HG02884 (cell line): ENCODE data around the gene RIOK1.
"Not testable (repeated sequence)": the region's sequence is repeated elsewhere in the genome, so short reads cannot be mapped to it uniquely, and the experiment has no call there.

ENCODE experiments used
- ATAC-seq: cut with Tn5 transposase; IDR thresholded peaks from one replicate; pipeline ENCODE4 v1.9.1; 2021; ENCODE audit warnings: mild to moderate bottlenecking, moderate library complexity; ENCODE audit not compliant: unreplicated experiment

The RIOK1 gene

DNA sequence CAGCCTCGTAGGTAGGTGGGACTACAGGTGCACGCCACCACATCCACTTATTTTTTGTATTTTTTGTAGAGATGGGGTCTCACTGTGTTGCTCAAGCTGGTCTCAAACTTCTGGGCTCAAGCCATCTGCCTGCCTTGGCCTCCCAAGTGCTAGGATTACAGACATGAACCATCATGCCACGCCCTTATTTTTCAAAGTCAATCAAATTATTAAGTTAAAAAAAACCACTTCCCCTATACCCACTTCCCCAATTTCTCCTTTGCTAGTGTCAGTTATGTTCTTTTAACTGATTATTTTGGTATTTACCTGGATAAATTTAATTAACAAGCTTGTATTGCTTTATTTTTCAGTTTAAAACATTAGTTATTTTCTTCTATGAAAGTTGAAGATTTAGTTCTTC, 49.6 kb downstream of the RIOK1 start:
- ATAC-seq, result no peak

DNA sequence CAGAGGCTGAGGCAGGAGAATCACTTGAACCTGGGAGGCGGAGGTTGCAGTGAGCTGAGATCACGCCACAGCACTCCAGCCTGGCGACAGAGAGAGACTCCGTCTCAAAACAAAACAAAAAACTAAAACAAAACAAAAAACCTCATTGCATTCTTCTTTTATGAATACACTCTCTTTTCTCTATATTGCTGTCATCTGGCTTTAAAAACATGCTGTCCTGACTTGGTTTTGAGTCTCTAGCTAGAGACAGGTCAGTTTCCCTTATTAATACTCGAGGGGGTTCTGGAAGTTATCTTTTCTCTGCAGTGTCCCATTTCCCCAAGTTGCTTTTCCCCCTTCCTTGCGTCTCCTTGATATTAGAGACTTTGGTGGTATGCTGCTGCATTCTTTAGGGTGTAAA, 50.9 kb downstream of the RIOK1 start:
- no peak for ATAC-seq

DNA sequence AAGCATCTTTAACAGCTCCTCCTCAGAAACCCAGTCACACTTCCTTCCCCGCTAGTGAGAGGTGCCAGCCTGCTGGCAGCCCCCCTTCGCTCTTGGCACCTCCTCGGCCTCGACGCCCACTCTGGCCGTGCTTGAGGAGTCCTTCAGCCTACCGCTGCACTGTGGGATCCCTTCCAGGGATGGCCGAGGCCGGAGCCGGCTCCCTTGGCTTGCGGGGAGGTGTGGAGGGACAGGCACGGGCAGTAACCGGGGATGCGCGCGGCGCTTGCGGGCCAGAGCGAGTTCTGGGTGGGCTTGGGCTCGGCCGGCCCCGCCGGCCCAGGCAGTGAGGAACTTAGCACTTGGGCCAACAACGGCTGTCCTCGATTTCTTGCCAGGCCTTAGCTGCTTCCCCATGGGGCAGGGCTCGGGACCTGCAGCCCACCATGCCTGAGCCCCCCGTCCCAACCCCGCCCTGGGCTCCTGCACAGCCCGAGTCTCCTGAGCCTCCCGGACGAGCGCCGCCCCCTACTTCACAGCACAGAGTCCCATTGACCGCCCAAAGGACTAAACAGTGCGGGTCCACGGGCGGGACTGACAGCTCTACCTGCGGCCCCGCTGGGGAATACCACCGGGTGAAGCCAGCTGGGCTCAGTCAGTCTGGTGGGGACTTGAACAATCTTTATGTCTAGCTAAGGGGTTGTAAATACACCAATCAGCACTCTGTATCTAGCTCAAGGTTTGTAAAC, 51.6 kb downstream of the RIOK1 start:
- ATAC-seq, result no peak

GRCh38 chr6:7442467-7442866, 52.9 kb downstream of the RIOK1 start:
- ATAC-seq, result no peak

DNA sequence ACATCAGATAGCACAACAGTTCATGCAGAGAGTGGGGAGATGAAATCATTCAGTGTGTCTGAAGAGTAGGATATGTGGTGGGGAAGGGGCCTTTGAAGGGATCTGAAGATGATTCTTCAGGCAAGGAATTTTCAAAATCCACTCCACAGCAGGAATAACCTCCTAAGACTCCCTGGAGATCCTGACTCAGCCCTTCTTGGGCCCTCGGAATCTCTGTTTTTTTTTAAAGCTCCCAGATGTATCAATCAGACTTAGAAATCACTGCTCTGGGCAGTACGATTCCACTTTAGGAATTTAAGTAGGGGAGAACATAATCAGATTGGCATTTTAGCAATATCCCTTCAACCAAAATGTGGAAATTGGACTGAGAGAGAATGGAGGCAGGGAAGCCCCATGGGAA, 55.5 kb downstream of the RIOK1 start:
- ATAC-seq, result no peak

DNA sequence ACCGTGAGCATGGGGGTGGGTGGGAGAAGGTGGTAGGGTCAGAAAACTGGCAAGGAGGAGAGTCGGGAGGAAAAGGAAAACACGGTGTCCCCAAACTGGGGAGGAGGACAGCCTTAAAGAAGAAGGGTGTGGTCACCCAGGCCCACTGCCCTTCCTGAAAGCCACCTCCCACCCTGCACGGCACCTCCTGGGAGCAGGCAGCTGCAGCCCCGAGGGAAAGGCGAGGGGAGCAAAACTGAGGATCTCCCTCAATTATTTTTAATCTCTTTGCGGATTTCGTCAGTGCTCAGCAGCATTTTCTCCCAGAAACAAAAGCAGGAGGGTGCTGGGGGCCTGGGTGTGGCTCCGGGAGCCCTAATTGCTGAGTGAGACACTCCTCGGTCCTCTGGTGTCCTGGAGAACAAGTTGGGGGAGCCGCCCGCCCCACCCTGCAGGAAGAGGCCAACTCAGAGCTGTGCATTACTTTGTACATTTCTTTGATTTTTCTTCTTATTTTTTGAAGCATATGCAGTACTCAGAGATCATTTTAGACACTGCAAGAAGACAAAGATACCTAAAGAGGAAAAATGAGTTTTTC, 56.4 kb downstream of the RIOK1 start:
- no peak for ATAC-seq

DNA sequence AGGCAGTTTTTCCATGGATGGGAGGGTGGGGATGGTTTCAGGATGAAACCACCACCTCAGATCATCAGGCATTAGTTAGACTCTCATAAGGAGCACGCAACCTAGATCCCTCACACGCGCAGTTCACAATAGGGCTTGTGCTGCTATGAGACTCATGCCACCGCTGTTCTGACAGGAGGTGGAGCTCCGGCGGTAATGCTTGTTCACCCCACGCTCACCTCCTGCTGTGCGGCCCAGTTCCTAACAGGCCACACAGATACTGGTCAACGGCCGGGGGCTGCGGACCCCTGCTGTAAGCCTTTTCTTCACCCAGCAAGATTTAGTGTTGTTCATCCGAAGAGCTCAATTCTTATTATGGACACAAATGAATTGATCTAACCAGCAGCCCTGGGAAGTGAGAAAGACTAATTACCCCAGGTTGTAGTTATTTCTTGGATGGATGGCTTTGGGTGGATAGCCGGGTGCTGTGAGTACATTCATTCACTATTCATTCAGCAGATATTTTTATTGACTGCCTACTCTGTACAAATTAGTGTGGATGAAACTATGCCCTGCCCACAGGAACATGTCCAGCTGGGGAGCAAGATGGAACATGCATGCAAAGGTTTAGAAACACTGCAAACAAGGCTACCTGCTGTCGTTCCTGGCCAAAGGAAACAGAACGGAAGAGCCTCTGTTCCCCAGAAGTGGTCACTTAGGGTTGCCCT, 57.2 kb downstream of the RIOK1 start:
- no peak for ATAC-seq

DNA sequence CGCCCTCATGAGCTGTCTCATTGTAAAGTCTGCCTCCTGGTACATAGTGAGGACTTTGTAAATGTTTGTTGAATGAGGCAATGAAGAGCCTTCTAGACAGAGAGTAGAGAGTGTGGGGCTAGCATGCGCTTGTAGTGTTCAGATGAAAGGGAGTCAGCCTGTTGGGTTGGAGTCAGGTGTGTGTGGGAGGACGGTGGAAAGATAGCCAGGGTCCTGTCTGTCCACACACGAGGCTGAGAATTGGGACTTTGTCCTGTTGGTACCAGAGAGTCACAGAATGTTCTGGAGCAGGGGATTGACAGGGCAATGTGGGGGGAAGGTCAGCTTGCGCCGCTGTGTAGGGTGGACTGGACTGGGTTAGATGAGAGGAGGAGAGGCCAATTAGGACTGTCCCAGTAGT, 58.6 kb downstream of the RIOK1 start:
- no peak for ATAC-seq

DNA sequence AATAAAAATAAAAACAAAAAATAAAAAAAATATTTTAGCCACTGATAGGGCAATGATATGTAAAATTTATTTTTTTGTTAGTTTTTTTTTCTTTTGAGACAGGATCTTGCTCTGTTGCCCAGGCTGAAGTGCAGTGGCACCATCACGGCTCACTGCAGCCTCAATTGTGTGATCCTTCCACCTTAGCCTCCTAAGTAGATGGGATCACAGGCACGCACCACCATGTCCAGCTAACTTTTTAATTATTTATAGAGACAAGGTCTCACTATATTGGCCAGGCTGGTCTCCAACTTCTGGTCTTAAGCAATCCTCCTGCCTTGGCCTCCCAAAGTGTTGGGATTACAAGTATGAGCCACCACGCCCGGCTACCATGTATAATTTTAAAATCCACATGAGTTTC, 59.4 kb downstream of the RIOK1 start:
- ATAC-seq, result no peak

DNA sequence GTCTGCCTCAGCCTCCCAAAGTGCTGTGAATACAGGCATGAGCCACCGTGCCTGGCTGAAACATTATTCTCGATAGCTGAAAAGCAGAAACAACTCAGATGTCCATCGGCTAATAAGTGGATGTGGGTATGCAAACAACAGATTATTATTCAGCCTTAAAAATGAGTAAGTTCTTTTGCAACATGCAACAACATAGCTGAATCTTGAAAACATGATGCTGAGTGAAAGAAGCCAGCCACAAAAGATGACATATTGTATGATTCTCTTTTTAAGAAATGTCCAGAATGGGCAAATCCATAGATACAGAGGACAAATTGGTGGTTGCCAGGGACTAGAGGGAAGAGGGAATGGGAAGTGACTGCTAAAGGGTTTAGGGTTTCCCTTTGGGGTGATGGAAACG, 61.7 kb downstream of the RIOK1 start:
- no peak for ATAC-seq

DNA sequence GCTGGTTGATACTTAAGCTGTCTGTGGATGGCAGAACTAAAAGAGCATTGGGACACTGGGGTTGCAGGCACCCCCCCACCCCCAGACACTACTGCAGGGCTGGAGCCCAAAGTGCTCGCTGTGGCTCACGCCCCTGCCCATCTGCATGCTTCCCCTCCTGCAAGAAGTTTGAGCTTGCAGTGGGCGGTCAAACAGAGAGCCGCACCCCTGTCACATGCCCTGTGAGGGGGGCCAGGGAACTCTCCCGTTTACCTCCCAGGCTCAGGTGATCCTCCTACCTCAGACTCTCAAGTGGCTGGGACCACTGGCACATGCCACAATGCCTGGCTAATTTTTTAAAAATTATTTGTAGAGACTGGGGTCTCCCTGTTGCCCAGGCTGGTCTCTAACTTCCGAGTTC, 63.3 kb downstream of the RIOK1 start:
- ATAC-seq, result no peak

- no peak for ATAC-seq
Measured at GRCh38 chr6:7454696-7455358, 65.2 kb downstream of the RIOK1 start.

GRCh38 chr6:7456302-7456701, 66.7 kb downstream of the RIOK1 start:
- ATAC-seq, result not testable (repeated sequence)

DNA sequence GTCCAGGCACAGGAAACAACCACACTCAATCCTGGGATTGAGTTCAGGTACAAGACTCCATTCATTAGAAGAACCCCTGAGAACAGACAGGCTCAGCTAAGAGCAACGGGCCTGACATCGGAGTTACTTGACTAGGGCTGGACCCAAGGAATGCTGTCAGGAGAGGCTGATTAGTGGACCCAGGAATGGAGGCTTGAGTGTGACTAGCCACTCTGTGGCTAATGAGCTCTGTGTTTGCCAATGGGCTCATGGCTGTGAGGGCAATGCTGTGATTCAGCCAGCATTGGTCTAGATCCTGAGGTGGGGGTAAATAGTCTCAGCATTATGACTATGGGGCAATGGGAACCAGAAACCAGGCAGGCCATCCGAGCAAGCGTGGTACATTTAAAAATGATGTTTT, 71.8 kb downstream of the RIOK1 start:
- no peak for ATAC-seq

DNA sequence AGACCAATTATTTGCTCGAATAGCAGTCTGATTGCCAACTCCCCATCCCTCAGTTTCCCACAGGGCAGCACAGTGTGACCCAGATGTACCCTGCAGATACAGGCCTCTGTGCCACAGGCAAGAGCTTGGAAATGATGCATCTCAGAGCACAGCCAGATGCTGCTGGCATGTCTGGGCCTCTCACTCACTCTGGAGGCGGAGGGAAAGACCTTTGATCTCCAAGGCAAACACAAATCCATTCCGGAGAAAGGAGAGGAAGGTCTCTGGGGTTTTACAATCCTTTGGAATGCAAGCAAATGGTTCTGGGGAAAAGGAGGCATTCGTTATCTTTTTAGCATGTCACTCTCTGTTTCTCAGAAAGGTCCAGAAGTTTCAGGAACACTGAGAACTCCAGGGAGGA, 74.2 kb downstream of the RIOK1 start:
- ATAC-seq, result no peak

- no peak for ATAC-seq
Measured at GRCh38 chr6:7467007-7467897, 77.6 kb downstream of the RIOK1 start.
